Keratinocyte (primary cell): Measurements from ENCODE around the gene FBXO8. TPM values are rescaled to one million over a fixed set of nuclear protein-coding genes. Genes with fewer than 3 reads are reported as not detected.

Source experiments
- DNase-seq: peaks from one replicate; pipeline ENCODE4 v3.0.0-alpha.2; 2011; ENCODE audit warnings: low read depth, missing footprints, low spot score
- FAIRE-seq: peaks from 2 replicates; lab custom pipeline; 2011; peaks lifted over from hg19 to GRCh38; lab: Jason Lieb, UNC
- H2AFZ ChIP-seq: 2 replicates; pipeline ENCODE4 v1.6.0; 2012; ENCODE audit warnings: low read length, control low read depth, inconsistent platforms; ENCODE audit not compliant: control insufficient read depth
- H3K27ac ChIP-seq: 2 replicates; pipeline ENCODE4 v1.5.1; 2011; ENCODE audit warnings: low read length; ENCODE audit not compliant: control insufficient read depth, insufficient read depth
- H3K27me3 ChIP-seq: 3 replicates; pipeline ENCODE4 v1.6.0; 2011; ENCODE audit warnings: low read length; ENCODE audit not compliant: control insufficient read depth, insufficient read depth; ENCODE audit errors: extremely low read depth
- H3K36me3 ChIP-seq, 2 experiments: 2 replicates in 1 of 2; 3 replicates in 1 of 2; pipeline ENCODE4 v1.5.1; 2011; ENCODE audit warnings: low read length in 2 of 2, mild to moderate bottlenecking in 1 of 2; ENCODE audit not compliant: control insufficient read depth in 2 of 2, insufficient read depth in 2 of 2; ENCODE audit errors: extremely low read depth in 1 of 2
- H3K4me1 ChIP-seq: 3 replicates; pipeline ENCODE4 v1.5.1; 2011; ENCODE audit warnings: low read length; ENCODE audit not compliant: control insufficient read depth, insufficient read depth; ENCODE audit errors: extremely low read depth
- H3K4me2 ChIP-seq: 3 replicates; pipeline ENCODE4 v1.6.0; 2011; ENCODE audit warnings: low read depth, low read length; ENCODE audit not compliant: control insufficient read depth, insufficient read depth; ENCODE audit errors: extremely low read depth
- H3K4me3 ChIP-seq, 3 experiments: fragments of 200-600 bp in 1 of 3; sonication (generic) in 1 of 3; 2 replicates in 2 of 3; 3 replicates in 1 of 3; pipeline ENCODE4 v1.5.1; 2011 to 2016; ENCODE audit warnings: low read length in 3 of 3, mild to moderate bottlenecking in 3 of 3, control low read depth in 2 of 3, inconsistent platforms in 1 of 3, low read depth in 1 of 3, mixed read lengths in 1 of 3, mixed run types in 1 of 3, moderate library complexity in 1 of 3; ENCODE audit not compliant: control insufficient read depth in 2 of 3, insufficient read depth in 2 of 3; ENCODE audit errors: extremely low read depth in 1 of 3
- H3K79me2 ChIP-seq: 2 replicates; pipeline ENCODE4 v1.6.0; 2012; ENCODE audit warnings: low read length; ENCODE audit not compliant: control insufficient read depth, insufficient read depth
- H3K9ac ChIP-seq: 3 replicates; pipeline ENCODE4 v1.6.0; 2011; ENCODE audit warnings: low read length; ENCODE audit not compliant: control insufficient read depth, insufficient read depth; ENCODE audit errors: extremely low read depth
- H3K9me1 ChIP-seq: 3 replicates; pipeline ENCODE4 v1.6.0; 2011; ENCODE audit warnings: low read length; ENCODE audit not compliant: control insufficient read depth, insufficient read depth; ENCODE audit errors: extremely low read depth
- H3K9me3 ChIP-seq: 2 replicates; pipeline ENCODE4 v1.5.1; 2012; ENCODE audit warnings: low read depth, low read length; ENCODE audit not compliant: control insufficient read depth
- H4K20me1 ChIP-seq: 3 replicates; pipeline ENCODE4 v1.6.0; 2011; ENCODE audit warnings: low read length; ENCODE audit not compliant: control insufficient read depth, insufficient read depth; ENCODE audit errors: extremely low read depth
- CTCF ChIP-seq, 3 experiments: IDR thresholded peaks in 1 of 3; conservative IDR thresholded peaks in 1 of 3; optimal IDR thresholded peaks in 1 of 3; 2 replicates in 2 of 3; 3 replicates in 1 of 3; pipeline versions ENCODE3 to v1.5.1; 2011; ENCODE audit warnings: low read length in 3 of 3, mild to moderate bottlenecking in 3 of 3, moderate library complexity in 2 of 3, control low read depth in 1 of 3, inconsistent platforms in 1 of 3; ENCODE audit not compliant: insufficient read depth in 2 of 3; ENCODE audit errors: extremely low read depth in 1 of 3
- EZH2 ChIP-seq: IDR thresholded peaks from one replicate; pipeline ENCODE4 v1.6.1; 2012; ENCODE audit warnings: inconsistent platforms, mild to moderate bottlenecking, low read length, moderate library complexity
- dilution Hi-C: fragments of 300-500 bp; cut with MboI; formaldehyde crosslinking; loops from one replicate; pipeline ENCODE4 v1.7.0; 2020; ENCODE audit warnings: low sequenced_read_pairs; ENCODE audit not compliant: extremely low pct_ligation_motif_present
- polyA plus RNA-seq, 5 experiments: library from polyadenylated mRNA; depleted of rRNA in 3 of 5; stranded (reverse) in 3 of 5; stranded (forward) in 1 of 5; unstranded in 1 of 5; fragments of >200 nt; gene quantifications; 1 replicate in 1 of 5; 2 replicates in 3 of 5; 3 replicates in 1 of 5; pipeline versions ENCODE4 v1.2.1 to v1.2.3, GENCODE V29; 2011 to 2012; ENCODE audit warnings: missing spikeins in 2 of 5, low read depth in 1 of 5, low replicate concordance in 1 of 5

FBXO8 gene
- polyA plus RNA-seq, 1 donor (not counting 4 experiments of a cell fraction or from before 2014, with no cell fraction given), result 21.0 TPM

- no peaks in the 10 kb centered on the region for H3K36me3 ChIP-seq
- no peaks in the 10 kb centered on the region for H3K4me1 ChIP-seq
- no peak overlapping the region for H3K4me3 ChIP-seq
- no peak for FAIRE-seq
- TF ChIP-seq EZH2 (no peak), CTCF (optimal IDR thresholded peaks at IDR 0.05 in 1 of 3, IDR thresholded peaks at IDR 0.05 in 1 of 3, conservative IDR thresholded peaks at IDR 0.05 in 1 of 3; ENCODE audit: extremely low read depth in 1 of 3, insufficient read depth in 2 of 3, low read length in 3 of 3) (no peak)
- H3K9me3 ChIP-seq, result no peaks in the 10 kb centered on the region
- H3K9me1 ChIP-seq, result no peaks in the 10 kb centered on the region
- no peak overlapping the region for H3K9ac ChIP-seq
- no peaks in the 10 kb centered on the region for H3K27me3 ChIP-seq
- no peak for DNase-seq
- no peaks in the 10 kb centered on the region for H4K20me1 ChIP-seq
- H3K79me2 ChIP-seq, result no peaks in the 10 kb centered on the region
- dilution Hi-C loops, result no loop called here
- H3K4me2 ChIP-seq, result no peak overlapping the region
- no peak overlapping the region for H2AFZ ChIP-seq
- no peak overlapping the region for H3K27ac ChIP-seq
Measured at GRCh38 chr4:174190832-174191500, 92.5 kb downstream of the FBXO8 start.

GRCh38 chr4:174189392-174190015 is 94.0 kb downstream of the FBXO8 start:
- no peaks in the 10 kb centered on the region for H3K27me3 ChIP-seq
- H3K79me2 ChIP-seq, result no peaks in the 10 kb centered on the region
- no peaks in the 10 kb centered on the region for H3K4me1 ChIP-seq
- dilution Hi-C loops, result no loop called here
- no peaks in the 10 kb centered on the region for H3K9me1 ChIP-seq
- no peak overlapping the region for H3K27ac ChIP-seq
- no peak overlapping the region for H2AFZ ChIP-seq
- DNase-seq (no peak), FAIRE-seq (no peak)
- H3K4me3 ChIP-seq, result no peak overlapping the region
- H3K36me3 ChIP-seq, result no peaks in the 10 kb centered on the region
- H4K20me1 ChIP-seq, result no peaks in the 10 kb centered on the region
- H3K4me2 ChIP-seq, result no peak overlapping the region
- no peaks in the 10 kb centered on the region for H3K9me3 ChIP-seq
- no peak overlapping the region for H3K9ac ChIP-seq
- TF ChIP-seq EZH2 (no peak), CTCF (optimal IDR thresholded peaks at IDR 0.05 in 1 of 3, IDR thresholded peaks at IDR 0.05 in 1 of 3, conservative IDR thresholded peaks at IDR 0.05 in 1 of 3; ENCODE audit: extremely low read depth in 1 of 3, insufficient read depth in 2 of 3, low read length in 3 of 3) (no peak)

Other genes with a start within 250 kb of the FBXO8 start
- gene CEP44, start 244 bp upstream of the FBXO8 start, polyA plus RNA-seq, result 3.9 to 8.0 TPM (median 5.3 TPM) in 3 replicates
- gene HPGD, start 238.8 kb upstream of the FBXO8 start, polyA plus RNA-seq, result 0.21 to 0.75 TPM (median 0.45 TPM) in 3 replicates